ENCODE results near the gene RAB7B. TPM values are rescaled to one million over a fixed set of nuclear protein-coding genes. Genes with fewer than 3 reads are reported as not detected.

Gene RAB7B
- total and polyA plus RNA-seq, 2 of the 13 experiments (the other 11 are each of a cell fraction or from before 2014, with no cell fraction given): 0.05 to 0.46 TPM

GRCh38 chr1:205933671-205934618 is 69.2 kb downstream of the RAB7B start (continued):
- TF ChIP-seq ZNF496 (CRISPR knock-in tag; IDR thresholded peaks at IDR 0.05; ENCODE audit: insufficient replicate concordance): no peak
- no peak for TF ChIP-seq ZFY (CRISPR knock-in tag; IDR thresholded peaks at IDR 0.05)
- TF ChIP-seq EP300 (IDR thresholded peaks at IDR 0.05; ENCODE audit: low read depth in 2 of 2, low read length in 2 of 2): peak in 1 of 2 experiments; percentile 29; a peak in 1 of 4 replicates
- peak; percentile 79 for TF ChIP-seq EP300 (CRISPR knock-in tag; IDR thresholded peaks at IDR 0.05; ENCODE audit: borderline replicate concordance)
- peak; percentile 38; the same call in 1 of the 2 replicates for TF ChIP-seq ETV5 (CRISPR knock-in tag; IDR thresholded peaks at IDR 0.05; ENCODE audit: borderline replicate concordance)
- no peak for TF ChIP-seq SRY (CRISPR knock-in tag; IDR thresholded peaks at IDR 0.05)
- no peak for TF ChIP-seq POGK (CRISPR knock-in tag; conservative IDR thresholded peaks at IDR 0.05)
- 0 out of 2 replicates have a peak, but pooled peaks have one; percentile 22 for TF ChIP-seq NFE2 (CRISPR knock-in tag; IDR thresholded peaks at IDR 0.05)
- TF ChIP-seq ZNF281 (CRISPR knock-in tag; IDR thresholded peaks at IDR 0.05; ENCODE audit: borderline replicate concordance): 0 out of 2 replicates have a peak, but pooled peaks have one; percentile 26
- no peak for TF ChIP-seq TBX3 (IDR thresholded peaks at IDR 0.05; ENCODE audit: borderline replicate concordance)
- peak; percentile 35; the same call in 1 of the 2 replicates for TF ChIP-seq MIER2 (CRISPR knock-in tag; IDR thresholded peaks at IDR 0.05)
- 0 out of 2 replicates have a peak, but pooled peaks have one; percentile 6 for TF ChIP-seq ARID5B (CRISPR knock-in tag; IDR thresholded peaks at IDR 0.05)
- TF ChIP-seq SOX6 (IDR thresholded peaks at IDR 0.05): no peak
- 0 out of 2 replicates have a peak, but pooled peaks have one; percentile 10 for TF ChIP-seq SOX6 (CRISPR knock-in tag; IDR thresholded peaks at IDR 0.05)
- TF ChIP-seq HOXD1 (CRISPR knock-in tag; IDR thresholded peaks at IDR 0.05): 0 out of 2 replicates have a peak, but pooled peaks have one; percentile 45
- TF ChIP-seq FOSL2 (CRISPR knock-in tag; IDR thresholded peaks at IDR 0.05): peak; percentile 87
- TF ChIP-seq ZBTB7A (CRISPR knock-in tag; IDR thresholded peaks at IDR 0.05): no peak
- TF ChIP-seq CREM (IDR thresholded peaks at IDR 0.05): peak; percentile 35; the same call in 1 of the 2 replicates
- TF ChIP-seq CREM (CRISPR knock-in tag; IDR thresholded peaks at IDR 0.05): no peak
- TF ChIP-seq KLF12 (CRISPR knock-in tag; IDR thresholded peaks at IDR 0.05; ENCODE audit: borderline replicate concordance): no peak
- peak; percentile 27; the same call in 1 of the 2 replicates for TF ChIP-seq NCOA2 (CRISPR knock-in tag; IDR thresholded peaks at IDR 0.05)
